CD4-positive, alpha-beta T cell (primary cell): ENCODE data around the gene DVL2. TPM values are rescaled to one million over a fixed set of nuclear protein-coding genes. Genes with fewer than 3 reads are reported as not detected.
A peak's percentile ranks its signal among the peaks of the same experiment; 100 is the strongest.

ENCODE experiments used
- ATAC-seq: fragments of 200-7000 bp; cut with Tn5 transposase; one replicate; pipeline ENCODE4 v1.10.0; 2022; ENCODE audit warnings: mild to moderate bottlenecking; ENCODE audit not compliant: poor library complexity
- CTCF ChIA-PET: fragments of 350-600 bp; sonication (Branson Sonifier 250); formaldehyde crosslinking; loops from one replicate; lab custom pipeline; 2021; ENCODE audit warnings: antibody characterized with exemption, inconsistent platforms; lab: Charles Lee
- POLR2A ChIA-PET: fragments of 350-600 bp; sonication (Branson Sonifier 250); formaldehyde crosslinking; loops from one replicate; lab custom pipeline; 2021; ENCODE audit warnings: antibody characterized with exemption, inconsistent platforms; lab: Charles Lee
- DNase-seq, 14 experiments: peaks; one replicate each; pipeline ENCODE4 v3.0.0-alpha.2; 2013 to 2020; ENCODE audit warnings: mixed read lengths in 2 of 14
- H3K27ac ChIP-seq, 2 donors: one replicate each; pipeline versions ENCODE4 v1.5.1 to v1.7.0; 2013; ENCODE audit warnings: low read length in 2 of 2, low read depth in 1 of 2, mild to moderate bottlenecking in 1 of 2
- H3K27me3 ChIP-seq, 2 experiments: 1 replicate in 1 of 2; 2 replicates in 1 of 2; pipeline versions ENCODE4 v1.6.1 to v1.7.0; 2013; ENCODE audit warnings: low read length in 2 of 2, control low read depth in 1 of 2, mild to moderate bottlenecking in 1 of 2, moderate library complexity in 1 of 2; ENCODE audit not compliant: insufficient read depth in 2 of 2, control insufficient read depth in 1 of 2
- H3K36me3 ChIP-seq: one replicate; pipeline ENCODE4 v1.6.1; 2013; ENCODE audit warnings: low read length, control low read depth; ENCODE audit not compliant: insufficient read depth
- H3K4me1 ChIP-seq: one replicate; pipeline ENCODE4 v1.6.1; 2013; ENCODE audit warnings: low read length, control low read depth; ENCODE audit not compliant: insufficient read depth
- H3K4me3 ChIP-seq: one replicate; pipeline ENCODE4 v1.5.1; 2013; ENCODE audit warnings: mild to moderate bottlenecking, low read length, moderate library complexity
- H3K9me3 ChIP-seq, 2 experiments: 1 replicate in 1 of 2; 2 replicates in 1 of 2; pipeline versions ENCODE4 v1.6.1 to v1.7.0; 2013; ENCODE audit warnings: low read length in 2 of 2, mild to moderate bottlenecking in 2 of 2, control low read depth in 1 of 2, moderate library complexity in 1 of 2; ENCODE audit not compliant: control insufficient read depth in 1 of 2, insufficient read depth in 1 of 2
- H3K27ac Mint-ChIP-seq: one replicate; pipeline ENCODE4 v1.8.0; 2020; ENCODE audit warnings: mixed read lengths
- H3K27me3 Mint-ChIP-seq: one replicate; pipeline ENCODE4 v1.8.0; 2021; ENCODE audit warnings: mixed read lengths
- H3K36me3 Mint-ChIP-seq: one replicate; pipeline ENCODE4 v1.8.0; 2021; ENCODE audit warnings: low read depth, mixed read lengths
- H3K4me1 Mint-ChIP-seq: one replicate; pipeline ENCODE4 v1.8.0; 2021; ENCODE audit warnings: low read depth, mixed read lengths
- H3K4me3 Mint-ChIP-seq: one replicate; pipeline ENCODE4 v1.8.0; 2020; ENCODE audit warnings: mild to moderate bottlenecking, mixed read lengths
- H3K9me3 Mint-ChIP-seq: one replicate; pipeline ENCODE4 v1.8.0; 2020; ENCODE audit warnings: mixed read lengths
- CTCF ChIP-seq: fragments of 200-600 bp; IDR thresholded peaks from one replicate; pipeline ENCODE4 v1.8.0; 2022; ENCODE audit warnings: antibody characterized with exemption, mild to moderate bottlenecking
- intact Hi-C, 2 experiments: fragments of 100-400 bp; cut with DNase I in 1 of 2; cut with micrococcal nuclease in 1 of 2; formaldehyde crosslinking; loops; one replicate each; pipeline versions ENCODE4 v1.15.1 to v1.9.0; 2023 to 2025; cut with DNase I, micrococcal nuclease
- total RNA-seq, 174 experiments: library from RNA in 2 of 174; stranded (reverse) in 2 of 174; gene quantifications; one replicate each; pipeline ENCODE4 v1.2.3 and lab custom pipeline; 2021 to 2026

Gene DVL2
- total RNA-seq, 2 experiments from 2014 or later: 40.9 to 41.3 TPM

- Mint-ChIP-seq H3K4me1 (peaks cover 46% of the 10 kb centered on the region), H3K4me3 (peak overlapping the region; percentile 65), H3K36me3 (peaks cover 72% of the 10 kb centered on the region), H3K27me3 (no peaks in the 10 kb centered on the region), H3K9me3 (no peaks in the 10 kb centered on the region), H3K27ac (no peak overlapping the region)
- ChIA-PET POLR2A (interaction anchor here (17.0 kb wide), 1 partner anchor 13 kb away, joined by 234 read pairs; the partner anchor contains the start of genes ACADVL and DLG4), CTCF (interaction anchor here (0.9 kb wide), 1 partner anchor 11 kb away, joined by 3 read pairs; no protein-coding TSS in a partner anchor)
- no peak for TF ChIP-seq CTCF
- no peak overlapping the region for H3K27ac ChIP-seq
- DNase-seq: no peak
- ATAC-seq: no peak
- peaks cover 53% of the 10 kb centered on the region for H3K36me3 ChIP-seq
- no peak overlapping the region for H3K4me3 ChIP-seq
- no peaks in the 10 kb centered on the region for H3K27me3 ChIP-seq
- no peaks in the 10 kb centered on the region for H3K9me3 ChIP-seq
- intact Hi-C loops: loop anchor here (10.0 kb wide), 1 partner anchor 613 kb away; no protein-coding TSS in a partner anchor
- peaks cover 54% of the 10 kb centered on the region for H3K4me1 ChIP-seq
These were observed 2.2 kb downstream of the DVL2 start for GRCh38 chr17:7232114-7232513.

GRCh38 chr17:7229504-7229903 is 4.8 kb downstream of the DVL2 start:
- no peak overlapping the region for H3K4me3 Mint-ChIP-seq
- H3K36me3 Mint-ChIP-seq: peaks cover 68% of the 10 kb centered on the region
- intact Hi-C loops: no loop called here
- no peak for ATAC-seq
- Histone ChIP-seq H3K27ac (no peak overlapping the region), H3K27me3 (no peaks in the 10 kb centered on the region), H3K4me3 (no peak overlapping the region), H3K4me1 (peaks cover 28% of the 10 kb centered on the region), H3K36me3 (peaks cover 57% of the 10 kb centered on the region), H3K9me3 (no peaks in the 10 kb centered on the region)
- ChIA-PET CTCF (no interaction called here), POLR2A (interaction anchor here (17.0 kb wide), 1 partner anchor 10 kb away, joined by 234 read pairs; the partner anchor contains the start of genes ACADVL and DLG4)
- TF ChIP-seq CTCF: no peak
- H3K9me3 Mint-ChIP-seq: no peaks in the 10 kb centered on the region
- no peak overlapping the region for H3K27ac Mint-ChIP-seq
- no peaks in the 10 kb centered on the region for H3K27me3 Mint-ChIP-seq
- peaks cover 33% of the 10 kb centered on the region for H3K4me1 Mint-ChIP-seq
- no peak for DNase-seq

GRCh38 chr17:7228920-7229319 is 5.4 kb downstream of the DVL2 start:
- Histone ChIP-seq H3K4me3 (no peak overlapping the region), H3K36me3 (peaks cover 61% of the 10 kb centered on the region), H3K27ac (no peak overlapping the region), H3K4me1 (peaks cover 26% of the 10 kb centered on the region), H3K27me3 (no peaks in the 10 kb centered on the region), H3K9me3 (no peaks in the 10 kb centered on the region)
- Mint-ChIP-seq H3K27me3 (no peaks in the 10 kb centered on the region), H3K36me3 (peaks cover 67% of the 10 kb centered on the region), H3K9me3 (no peaks in the 10 kb centered on the region), H3K27ac (no peak overlapping the region), H3K4me3 (no peak overlapping the region), H3K4me1 (peaks cover 28% of the 10 kb centered on the region)
- TF ChIP-seq CTCF: no peak
- intact Hi-C loops: no loop called here
- ATAC-seq: no peak
- ChIA-PET CTCF (no interaction called here), POLR2A (no interaction called here)
- DNase-seq: no peak
